Measurements from ENCODE around the gene SLC19A1.

DNA sequence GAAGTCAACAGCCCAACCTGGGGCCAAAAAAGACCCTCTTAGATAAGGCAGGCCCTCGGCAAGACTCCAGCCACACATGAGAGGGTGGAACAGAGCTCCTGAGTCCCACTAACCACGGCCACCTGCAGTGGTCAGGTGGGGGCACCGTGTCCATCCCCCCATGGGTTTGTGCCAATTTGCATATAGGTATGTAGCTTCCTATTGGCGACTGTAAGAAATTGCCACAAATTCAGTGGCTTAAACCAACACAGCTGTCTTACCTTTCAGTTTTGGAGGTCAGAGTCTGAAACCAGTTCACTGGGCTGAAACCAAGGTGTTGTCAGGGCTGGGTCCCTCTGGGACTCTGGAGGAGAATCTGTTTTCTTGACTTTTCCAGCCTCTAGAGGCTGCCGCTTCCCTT is 77.9 kb downstream of the SLC19A1 start:
- TF ChIP-seq, protein P1, sequence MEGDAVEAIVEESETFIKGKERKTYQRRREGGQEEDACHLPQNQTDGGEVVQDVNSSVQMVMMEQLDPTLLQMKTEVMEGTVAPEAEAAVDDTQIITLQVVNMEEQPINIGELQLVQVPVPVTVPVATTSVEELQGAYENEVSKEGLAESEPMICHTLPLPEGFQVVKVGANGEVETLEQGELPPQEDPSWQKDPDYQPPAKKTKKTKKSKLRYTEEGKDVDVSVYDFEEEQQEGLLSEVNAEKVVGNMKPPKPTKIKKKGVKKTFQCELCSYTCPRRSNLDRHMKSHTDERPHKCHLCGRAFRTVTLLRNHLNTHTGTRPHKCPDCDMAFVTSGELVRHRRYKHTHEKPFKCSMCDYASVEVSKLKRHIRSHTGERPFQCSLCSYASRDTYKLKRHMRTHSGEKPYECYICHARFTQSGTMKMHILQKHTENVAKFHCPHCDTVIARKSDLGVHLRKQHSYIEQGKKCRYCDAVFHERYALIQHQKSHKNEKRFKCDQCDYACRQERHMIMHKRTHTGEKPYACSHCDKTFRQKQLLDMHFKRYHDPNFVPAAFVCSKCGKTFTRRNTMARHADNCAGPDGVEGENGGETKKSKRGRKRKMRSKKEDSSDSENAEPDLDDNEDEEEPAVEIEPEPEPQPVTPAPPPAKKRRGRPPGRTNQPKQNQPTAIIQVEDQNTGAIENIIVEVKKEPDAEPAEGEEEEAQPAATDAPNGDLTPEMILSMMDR (IDR thresholded peaks at IDR 0.05) = no peak
- TF ChIP-seq POLR2A (IDR thresholded peaks at IDR 0.05) = no peak
